ENCODE results near the gene NAA16. TPM values are rescaled to one million over a fixed set of nuclear protein-coding genes. Genes with fewer than 3 reads are reported as not detected.

NAA16 gene
- total RNA-seq, 2 donors from 2014 or later: 12.6 to 13.5 TPM

GRCh38 chr13:41405367-41405766, 94.3 kb downstream of the NAA16 start:
- Histone ChIP-seq H3K27ac (no peak overlapping the region), H3K4me1 (no peaks in the 10 kb centered on the region), H3K9ac (ENCODE audit: low read depth in 2 of 2, low read length in 2 of 2) (no peak overlapping the region), H3K36me3 (no peaks in the 10 kb centered on the region), H3K4me3 (no peak overlapping the region), H3K27me3 (no peaks in the 10 kb centered on the region), H3K9me3 (no peaks in the 10 kb centered on the region)
- DNase-seq: no peak
- intact Hi-C loops (cut with DNase I): no loop called here
- TF ChIP-seq CTCF (IDR thresholded peaks at IDR 0.05): no peak

GRCh38 chr13:41407380-41407779, 96.3 kb downstream of the NAA16 start:
- no peak for DNase-seq
- Histone ChIP-seq H3K9me3 (no peaks in the 10 kb centered on the region), H3K4me1 (no peaks in the 10 kb centered on the region), H3K27me3 (no peaks in the 10 kb centered on the region), H3K36me3 (no peaks in the 10 kb centered on the region), H3K9ac (ENCODE audit: low read depth in 2 of 2, low read length in 2 of 2) (no peak overlapping the region), H3K4me3 (no peak overlapping the region), H3K27ac (no peak overlapping the region)
- intact Hi-C loops (cut with DNase I): no loop called here
- no peak for TF ChIP-seq CTCF (IDR thresholded peaks at IDR 0.05)

- Histone ChIP-seq H3K9me3 (no peaks in the 10 kb centered on the region), H3K4me3 (no peak overlapping the region), H3K36me3 (no peaks in the 10 kb centered on the region), H3K27me3 (no peaks in the 10 kb centered on the region), H3K9ac (ENCODE audit: low read depth in 2 of 2, low read length in 2 of 2) (no peak overlapping the region), H3K4me1 (no peaks in the 10 kb centered on the region), H3K27ac (no peak overlapping the region)
- DNase-seq: no peak
- no peak for TF ChIP-seq CTCF (IDR thresholded peaks at IDR 0.05)
- intact Hi-C loops (cut with DNase I): no loop called here
These were observed 97.1 kb downstream of the NAA16 start for GRCh38 chr13:41408121-41408520.

- no peak overlapping the region for H3K9ac ChIP-seq (ENCODE audit: low read depth in 2 of 2, low read length in 2 of 2)
- DNase-seq: no peak
- no peaks in the 10 kb centered on the region for H3K27me3 ChIP-seq
- H3K4me1 ChIP-seq: no peaks in the 10 kb centered on the region
- H3K27ac ChIP-seq: no peak overlapping the region
- no peaks in the 10 kb centered on the region for H3K9me3 ChIP-seq
- intact Hi-C loops (cut with DNase I): no loop called here
- no peak overlapping the region for H3K4me3 ChIP-seq
- TF ChIP-seq CTCF (IDR thresholded peaks at IDR 0.05): no peak
- no peaks in the 10 kb centered on the region for H3K36me3 ChIP-seq
These were observed 97.7 kb downstream of the NAA16 start for GRCh38 chr13:41408746-41409145.

GRCh38 chr13:41409611-41410010, 98.5 kb downstream of the NAA16 start:
- no peaks in the 10 kb centered on the region for H3K4me1 ChIP-seq
- no peak overlapping the region for H3K4me3 ChIP-seq
- no peaks in the 10 kb centered on the region for H3K9me3 ChIP-seq
- no peak for DNase-seq
- no peak overlapping the region for H3K9ac ChIP-seq (ENCODE audit: low read depth in 2 of 2, low read length in 2 of 2)
- TF ChIP-seq CTCF (IDR thresholded peaks at IDR 0.05): no peak
- intact Hi-C loops (cut with DNase I): loop anchor here (5.0 kb wide), 1 partner anchor 243 kb away; no protein-coding TSS in a partner anchor
- no peak overlapping the region for H3K27ac ChIP-seq
- H3K36me3 ChIP-seq: no peaks in the 10 kb centered on the region
- H3K27me3 ChIP-seq: no peaks in the 10 kb centered on the region

- H3K9ac ChIP-seq (ENCODE audit: low read depth in 2 of 2, low read length in 2 of 2): no peak overlapping the region
- TF ChIP-seq CTCF (IDR thresholded peaks at IDR 0.05): no peak
- H3K36me3 ChIP-seq: no peaks in the 10 kb centered on the region
- intact Hi-C loops (cut with DNase I): loop anchor here (5.0 kb wide), 1 partner anchor 241 kb away; no protein-coding TSS in a partner anchor
- no peaks in the 10 kb centered on the region for H3K27me3 ChIP-seq
- no peak overlapping the region for H3K4me3 ChIP-seq
- no peaks in the 10 kb centered on the region for H3K4me1 ChIP-seq
- H3K9me3 ChIP-seq: no peaks in the 10 kb centered on the region
- DNase-seq: no peak
- H3K27ac ChIP-seq: no peak overlapping the region
These were observed 100.0 kb downstream of the NAA16 start for GRCh38 chr13:41411060-41411459.
